Type B pancreatic cell (in vitro differentiated cells): ENCODE results near the gene KCNJ8. TPM values are rescaled to one million over a fixed set of nuclear protein-coding genes. Genes with fewer than 3 reads are reported as not detected.

Source experiments
- DNase-seq: peaks from one replicate; pipeline ENCODE4 v3.0.0; 2021; ENCODE audit warnings: mixed read lengths; ENCODE audit not compliant: unreplicated experiment; ENCODE audit errors: extremely low spot score
- H3K27ac Mint-ChIP-seq: 2 replicates; pipeline ENCODE4 v1.8.0; 2021; ENCODE audit warnings: mild to moderate bottlenecking, mixed read lengths
- H3K27me3 Mint-ChIP-seq: 2 replicates; pipeline ENCODE4 v1.8.0; 2021; ENCODE audit warnings: mixed read lengths
- H3K36me3 Mint-ChIP-seq: 2 replicates; pipeline ENCODE4 v1.8.0; 2021; ENCODE audit warnings: mixed read lengths
- H3K4me1 Mint-ChIP-seq: one replicate; pipeline ENCODE4 v1.8.0; 2021; ENCODE audit warnings: mixed read lengths; ENCODE audit not compliant: unreplicated experiment
- H3K4me3 Mint-ChIP-seq: 2 replicates; pipeline ENCODE4 v1.8.0; 2021; ENCODE audit warnings: mild to moderate bottlenecking, mixed read lengths
- H3K9me3 Mint-ChIP-seq: 2 replicates; pipeline ENCODE4 v1.8.0; 2021; ENCODE audit warnings: mixed read lengths
- total RNA-seq: library from RNA; stranded (reverse); gene quantifications from 2 replicates; pipeline ENCODE4 v1.2.1, GENCODE V29; 2021; ENCODE audit warnings: low replicate concordance
- TF ChIP-seq, protein P1 (sequence below): fragments of 200-600 bp; sonication (generic); conservative IDR thresholded peaks from 2 replicates; pipeline ENCODE4 v1.5.0; 2021; ENCODE audit warnings: antibody characterized with exemption, mild to moderate bottlenecking

Gene KCNJ8
- total RNA-seq, 1 donor from 2014 or later, result 2.4 TPM

DNA sequence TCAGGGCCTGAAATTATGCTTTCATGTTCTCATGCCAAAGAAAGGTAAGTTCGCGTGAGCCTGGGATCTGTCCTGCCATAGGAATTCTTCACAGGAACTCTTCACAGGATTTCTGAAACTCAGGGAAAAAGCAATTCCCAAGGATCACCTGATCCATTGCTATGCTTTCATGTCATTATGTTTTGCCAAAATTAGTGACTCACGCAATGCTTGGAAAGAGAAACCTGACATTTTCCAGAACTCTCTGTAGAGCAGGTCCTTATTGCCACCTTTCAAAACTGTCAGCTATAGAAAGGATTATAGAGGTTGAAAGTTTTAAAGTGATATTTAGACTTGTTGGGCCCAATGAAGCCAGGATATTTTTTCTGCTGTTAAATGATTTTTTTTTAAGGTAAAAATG, 6.3 kb upstream of the KCNJ8 start:
- Mint-ChIP-seq H3K27ac (no peak overlapping the region), H3K9me3 (no peaks in the 10 kb centered on the region), H3K4me3 (no peak overlapping the region), H3K4me1 (no peaks in the 10 kb centered on the region), H3K27me3 (peaks cover 29% of the 10 kb centered on the region), H3K36me3 (peaks cover 4% of the 10 kb centered on the region)
- TF ChIP-seq, protein P1, sequence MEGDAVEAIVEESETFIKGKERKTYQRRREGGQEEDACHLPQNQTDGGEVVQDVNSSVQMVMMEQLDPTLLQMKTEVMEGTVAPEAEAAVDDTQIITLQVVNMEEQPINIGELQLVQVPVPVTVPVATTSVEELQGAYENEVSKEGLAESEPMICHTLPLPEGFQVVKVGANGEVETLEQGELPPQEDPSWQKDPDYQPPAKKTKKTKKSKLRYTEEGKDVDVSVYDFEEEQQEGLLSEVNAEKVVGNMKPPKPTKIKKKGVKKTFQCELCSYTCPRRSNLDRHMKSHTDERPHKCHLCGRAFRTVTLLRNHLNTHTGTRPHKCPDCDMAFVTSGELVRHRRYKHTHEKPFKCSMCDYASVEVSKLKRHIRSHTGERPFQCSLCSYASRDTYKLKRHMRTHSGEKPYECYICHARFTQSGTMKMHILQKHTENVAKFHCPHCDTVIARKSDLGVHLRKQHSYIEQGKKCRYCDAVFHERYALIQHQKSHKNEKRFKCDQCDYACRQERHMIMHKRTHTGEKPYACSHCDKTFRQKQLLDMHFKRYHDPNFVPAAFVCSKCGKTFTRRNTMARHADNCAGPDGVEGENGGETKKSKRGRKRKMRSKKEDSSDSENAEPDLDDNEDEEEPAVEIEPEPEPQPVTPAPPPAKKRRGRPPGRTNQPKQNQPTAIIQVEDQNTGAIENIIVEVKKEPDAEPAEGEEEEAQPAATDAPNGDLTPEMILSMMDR, result no peak
- no peak for DNase-seq

DNA sequence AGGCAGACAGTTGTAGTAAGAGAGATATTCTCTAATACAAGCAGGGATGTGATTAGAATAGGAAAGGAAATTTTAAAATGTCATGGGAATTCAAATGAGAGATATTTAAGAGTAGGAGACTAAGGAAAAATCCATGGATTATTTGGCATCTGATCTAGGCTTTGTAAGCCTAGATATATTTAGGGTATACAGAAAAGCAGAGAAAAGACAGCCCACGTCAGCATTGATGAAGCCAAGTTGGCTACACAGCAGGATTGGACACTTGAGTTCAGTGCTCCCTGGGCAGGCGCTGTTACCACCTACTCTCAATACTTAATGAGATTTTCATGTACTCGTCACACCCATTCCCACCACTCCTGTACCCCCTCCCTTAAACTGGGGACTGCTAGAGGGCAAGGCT, 1.7 kb upstream of the KCNJ8 start:
- no peak overlapping the region for H3K4me3 Mint-ChIP-seq
- H3K27me3 Mint-ChIP-seq, result peaks cover 61% of the 10 kb centered on the region
- TF ChIP-seq, protein P1, result no peak
- no peaks in the 10 kb centered on the region for H3K9me3 Mint-ChIP-seq
- peaks cover 3% of the 10 kb centered on the region for H3K36me3 Mint-ChIP-seq
- DNase-seq, result no peak
- H3K27ac Mint-ChIP-seq, result no peak overlapping the region
- H3K4me1 Mint-ChIP-seq, result no peaks in the 10 kb centered on the region

DNA sequence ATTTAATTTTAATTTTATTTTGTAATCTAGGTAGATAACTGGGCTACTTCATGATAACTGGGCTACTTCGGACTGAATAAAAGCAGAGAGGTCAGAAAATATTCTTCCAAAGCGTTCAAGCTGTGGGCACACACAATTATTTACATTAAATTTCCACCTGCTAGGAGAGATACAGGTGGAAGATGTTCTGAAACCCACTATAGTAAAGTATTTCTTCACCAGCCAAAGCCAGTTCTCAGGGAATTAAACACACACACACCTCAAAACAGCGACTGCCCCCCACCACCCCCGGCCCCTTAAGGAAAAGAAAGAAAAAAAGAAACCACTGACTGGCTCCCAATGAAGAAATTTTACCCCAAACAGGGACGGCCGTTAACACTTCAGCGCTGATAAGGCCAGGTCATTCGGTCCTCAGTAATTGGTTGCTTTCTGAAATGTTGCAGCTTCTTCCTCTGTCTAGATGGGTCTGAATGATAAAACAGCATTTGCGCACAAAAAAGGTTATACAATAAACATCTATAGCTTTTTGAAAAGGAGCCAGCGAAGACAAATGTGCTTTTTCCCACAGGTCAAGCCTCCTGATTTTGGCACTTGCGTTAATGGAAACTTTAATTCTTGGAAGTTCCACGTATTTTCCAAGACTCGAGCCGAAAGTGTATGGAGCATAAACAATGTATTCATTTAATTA, 771 bp upstream of the KCNJ8 start:
- H3K27me3 Mint-ChIP-seq, result peaks cover 70% of the 10 kb centered on the region

DNA sequence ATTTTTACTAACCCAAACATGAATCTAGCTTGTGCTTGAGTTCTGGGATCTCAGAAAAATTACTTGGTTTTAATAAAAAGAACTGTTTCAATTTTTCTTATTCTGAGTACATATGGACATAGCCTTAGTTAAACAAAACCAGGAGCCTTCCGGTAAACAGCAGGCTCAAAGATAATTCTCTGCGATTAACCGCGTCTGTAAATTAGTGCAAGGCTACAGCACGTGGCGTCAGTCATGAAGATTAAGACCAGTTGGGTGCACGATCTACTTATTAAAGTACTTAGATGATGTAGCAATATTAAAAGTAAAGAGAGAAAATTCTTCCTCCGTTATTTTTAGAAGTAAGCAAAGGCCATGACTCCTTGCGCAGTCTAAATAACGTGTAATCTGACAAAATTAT, 700 bp downstream of the KCNJ8 start:
- no peak overlapping the region for H3K27ac Mint-ChIP-seq
- H3K36me3 Mint-ChIP-seq, result peaks cover 8% of the 10 kb centered on the region
- TF ChIP-seq, protein P1, result no peak
- DNase-seq, result no peak
- H3K9me3 Mint-ChIP-seq, result no peaks in the 10 kb centered on the region
- H3K4me3 Mint-ChIP-seq, result peak overlapping the region; percentile 70
- H3K4me1 Mint-ChIP-seq, result no peaks in the 10 kb centered on the region
- H3K27me3 Mint-ChIP-seq, result peaks cover 74% of the 10 kb centered on the region

More for the DNA sequence above, 771 bp upstream of the KCNJ8 start:
- Mint-ChIP-seq H3K27ac (no peak overlapping the region), H3K9me3 (no peaks in the 10 kb centered on the region), H3K4me3 (peak overlapping the region; percentile 81), H3K36me3 (peaks cover 3% of the 10 kb centered on the region), H3K4me1 (no peaks in the 10 kb centered on the region)
- no peak for DNase-seq
- TF ChIP-seq, protein P1, result no peak

DNA sequence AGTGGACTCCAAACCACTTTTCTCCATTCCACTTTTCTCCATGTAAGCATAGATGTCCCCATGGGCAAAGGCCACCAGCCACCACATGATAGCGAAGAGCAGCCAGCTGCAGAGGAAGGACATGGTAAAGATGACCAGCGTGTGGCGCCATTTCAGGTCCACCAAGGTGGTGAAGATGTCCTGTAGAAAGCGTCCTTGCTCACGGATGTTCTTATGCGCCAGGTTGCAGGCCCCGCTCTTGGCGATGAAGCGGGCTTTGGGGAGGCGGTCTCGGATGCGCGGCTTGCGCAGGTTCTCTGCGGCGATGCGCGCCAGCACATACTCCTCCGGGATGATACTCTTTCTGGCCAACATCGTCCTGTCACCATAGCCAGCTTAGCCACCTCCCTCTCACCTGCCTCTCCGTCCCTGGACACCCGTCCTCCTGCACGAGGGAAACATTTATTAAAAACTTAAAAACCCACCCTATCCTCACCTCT, 1.2 kb downstream of the KCNJ8 start:
- no peaks in the 10 kb centered on the region for H3K4me1 Mint-ChIP-seq
- no peak overlapping the region for H3K27ac Mint-ChIP-seq
- H3K27me3 Mint-ChIP-seq, result peaks cover 78% of the 10 kb centered on the region
- peak overlapping the region; percentile 70 for H3K4me3 Mint-ChIP-seq
- TF ChIP-seq, protein P1, result peak; percentile 59
- peak; percentile 64 for DNase-seq
- no peaks in the 10 kb centered on the region for H3K9me3 Mint-ChIP-seq
- H3K36me3 Mint-ChIP-seq, result peaks cover 8% of the 10 kb centered on the region
